Measurements from ENCODE around the gene CELF2.

GRCh38 chr10:11205030-11205772, 187.5 kb downstream of the CELF2 start:
- TF ChIP-seq, protein P1, sequence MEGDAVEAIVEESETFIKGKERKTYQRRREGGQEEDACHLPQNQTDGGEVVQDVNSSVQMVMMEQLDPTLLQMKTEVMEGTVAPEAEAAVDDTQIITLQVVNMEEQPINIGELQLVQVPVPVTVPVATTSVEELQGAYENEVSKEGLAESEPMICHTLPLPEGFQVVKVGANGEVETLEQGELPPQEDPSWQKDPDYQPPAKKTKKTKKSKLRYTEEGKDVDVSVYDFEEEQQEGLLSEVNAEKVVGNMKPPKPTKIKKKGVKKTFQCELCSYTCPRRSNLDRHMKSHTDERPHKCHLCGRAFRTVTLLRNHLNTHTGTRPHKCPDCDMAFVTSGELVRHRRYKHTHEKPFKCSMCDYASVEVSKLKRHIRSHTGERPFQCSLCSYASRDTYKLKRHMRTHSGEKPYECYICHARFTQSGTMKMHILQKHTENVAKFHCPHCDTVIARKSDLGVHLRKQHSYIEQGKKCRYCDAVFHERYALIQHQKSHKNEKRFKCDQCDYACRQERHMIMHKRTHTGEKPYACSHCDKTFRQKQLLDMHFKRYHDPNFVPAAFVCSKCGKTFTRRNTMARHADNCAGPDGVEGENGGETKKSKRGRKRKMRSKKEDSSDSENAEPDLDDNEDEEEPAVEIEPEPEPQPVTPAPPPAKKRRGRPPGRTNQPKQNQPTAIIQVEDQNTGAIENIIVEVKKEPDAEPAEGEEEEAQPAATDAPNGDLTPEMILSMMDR (IDR thresholded peaks at IDR 0.05; ENCODE audit: insufficient read depth, low read length, poor library complexity, severe bottlenecking): no peak
- no peak for TF ChIP-seq EZH2phosphoT487 (conservative IDR thresholded peaks at IDR 0.05; ENCODE audit: low read length)

All from SU-DHL-6 (cell line).